Measurements from ENCODE around the gene MRLN.

MRLN gene

DNA sequence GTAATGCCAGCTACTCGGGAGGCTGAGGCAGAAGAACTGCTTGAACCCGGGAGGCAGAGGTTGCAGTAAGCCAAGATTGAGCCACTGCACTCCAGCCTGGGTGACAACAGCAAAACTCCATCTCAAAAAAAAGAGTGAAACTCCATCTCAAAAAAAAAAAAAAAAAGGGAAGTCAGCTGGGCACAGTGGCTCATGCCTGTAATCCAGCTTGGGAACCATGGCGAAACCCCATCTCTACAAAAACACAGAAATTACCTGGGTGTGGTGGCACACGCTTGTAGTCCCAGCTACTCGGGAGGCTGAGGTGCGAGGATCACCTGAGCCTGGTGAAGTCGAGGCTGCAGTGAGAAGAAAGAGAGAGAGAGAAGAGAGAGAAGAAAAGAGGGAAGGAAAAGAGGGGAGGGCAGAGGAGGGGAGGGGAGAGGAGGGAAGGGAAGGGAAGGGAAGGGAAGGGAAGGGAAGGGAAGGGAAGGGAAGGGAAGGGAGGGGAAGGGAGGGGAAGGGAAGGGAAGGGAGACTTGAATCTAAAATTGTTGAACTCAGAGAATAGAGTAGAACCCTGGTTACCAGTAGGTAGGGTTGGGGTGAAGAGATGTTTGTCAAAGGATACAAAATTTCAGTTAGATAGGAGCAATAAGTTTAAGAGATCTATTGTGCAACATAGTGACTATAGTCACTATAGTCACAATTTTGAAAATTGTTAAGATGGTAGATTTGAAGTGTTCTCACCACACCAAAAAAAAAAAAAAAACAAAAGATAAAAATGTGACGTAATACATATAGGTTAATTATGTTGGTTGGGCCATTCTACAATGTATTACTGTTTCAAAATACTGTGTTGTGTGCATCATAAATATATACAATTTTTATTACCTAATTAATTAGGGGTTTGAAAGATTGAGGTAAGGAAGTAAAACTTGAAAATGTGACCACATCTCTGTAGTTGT lies 46.1 kb downstream of the MRLN start:
- no peak for DNase-seq
- Mint-ChIP-seq H3K9me3 (peaks cover 0 to 3% of the 10 kb centered on the region in 2 donors), H3K27me3 (peaks cover 25 to 30% of the 10 kb centered on the region in 2 donors), H3K4me3 (no peak overlapping the region), H3K27ac (no peak overlapping the region), H3K4me1 (peaks cover 0 to 18% of the 10 kb centered on the region in 2 donors), H3K36me3 (peaks cover 4 to 10% of the 10 kb centered on the region in 2 donors)
- ATAC-seq (replicated peaks) = no peak

DNA sequence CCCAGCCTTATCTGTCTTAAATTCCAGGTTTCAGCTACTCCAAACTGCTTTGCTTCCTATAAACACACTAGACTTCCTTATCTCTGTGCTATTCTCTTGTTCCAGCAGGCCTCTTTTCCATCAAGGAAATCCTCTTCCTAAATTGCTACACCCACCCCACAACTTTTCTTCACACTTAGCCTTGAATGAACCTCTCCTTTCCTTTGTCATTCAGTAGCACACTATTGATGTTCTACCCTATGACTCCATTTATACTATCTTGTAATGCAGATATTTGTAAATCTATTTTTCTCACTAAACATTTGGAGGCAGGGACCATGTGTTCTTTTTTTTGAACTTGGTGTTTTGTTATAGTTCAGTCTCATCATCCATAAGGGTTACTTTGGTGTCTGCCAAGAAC lies 47.3 kb downstream of the MRLN start:
- ATAC-seq (replicated peaks) (no peak), DNase-seq (no peak)
- H3K27me3 Mint-ChIP-seq = peaks cover 25 to 33% of the 10 kb centered on the region in 2 donors

DNA sequence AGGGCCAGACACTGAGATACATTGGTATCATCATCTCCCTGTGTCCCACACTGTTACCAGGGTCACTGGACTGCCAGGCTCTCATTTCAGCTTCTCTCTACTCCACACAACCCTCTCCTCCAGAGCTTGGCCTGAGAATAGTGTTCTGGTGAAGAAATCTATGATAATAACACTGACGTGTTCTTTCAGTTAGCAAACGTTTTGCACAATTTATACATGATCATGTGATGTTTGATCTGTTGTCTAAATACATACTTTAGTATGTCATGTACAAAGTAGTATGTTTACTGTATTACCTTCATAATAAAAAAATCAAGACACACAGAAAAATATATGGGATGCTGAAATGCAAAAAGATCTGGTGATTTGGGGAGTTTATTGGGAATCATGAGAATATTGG lies 48.6 kb downstream of the MRLN start:
- DNase-seq (no peak), ATAC-seq (replicated peaks) (no peak)
- Mint-ChIP-seq H3K9me3 (peaks cover 0 to 3% of the 10 kb centered on the region in 2 donors), H3K4me3 (no peak overlapping the region), H3K4me1 (peaks cover 2 to 12% of the 10 kb centered on the region in 2 donors), H3K36me3 (peaks cover 4 to 13% of the 10 kb centered on the region in 2 donors), H3K27ac (no peak overlapping the region), H3K27me3 (peaks cover 25 to 37% of the 10 kb centered on the region in 2 donors)

More for the DNA sequence above, 47.3 kb downstream of the MRLN start:
- H3K4me1 Mint-ChIP-seq = peaks cover 2 to 18% of the 10 kb centered on the region in 2 donors
- peaks cover 0 to 3% of the 10 kb centered on the region in 2 donors for H3K9me3 Mint-ChIP-seq
- H3K27ac Mint-ChIP-seq = no peak overlapping the region
- no peak overlapping the region for H3K4me3 Mint-ChIP-seq
- H3K36me3 Mint-ChIP-seq = peaks cover 4 to 13% of the 10 kb centered on the region in 2 donors

- peaks cover 0 to 2% of the 10 kb centered on the region in 2 donors for H3K4me1 Mint-ChIP-seq
- H3K27me3 Mint-ChIP-seq = peaks cover 18 to 25% of the 10 kb centered on the region in 2 donors
- peaks cover 4 to 17% of the 10 kb centered on the region in 2 donors for H3K36me3 Mint-ChIP-seq
- H3K9me3 Mint-ChIP-seq = peaks cover 0 to 3% of the 10 kb centered on the region in 2 donors
- H3K4me3 Mint-ChIP-seq = no peak overlapping the region
- ATAC-seq (replicated peaks) = no peak
- H3K27ac Mint-ChIP-seq = no peak overlapping the region
- no peak for DNase-seq
Observed at GRCh38 chr10:59702347-59702746, 50.9 kb downstream of the MRLN start.

DNA sequence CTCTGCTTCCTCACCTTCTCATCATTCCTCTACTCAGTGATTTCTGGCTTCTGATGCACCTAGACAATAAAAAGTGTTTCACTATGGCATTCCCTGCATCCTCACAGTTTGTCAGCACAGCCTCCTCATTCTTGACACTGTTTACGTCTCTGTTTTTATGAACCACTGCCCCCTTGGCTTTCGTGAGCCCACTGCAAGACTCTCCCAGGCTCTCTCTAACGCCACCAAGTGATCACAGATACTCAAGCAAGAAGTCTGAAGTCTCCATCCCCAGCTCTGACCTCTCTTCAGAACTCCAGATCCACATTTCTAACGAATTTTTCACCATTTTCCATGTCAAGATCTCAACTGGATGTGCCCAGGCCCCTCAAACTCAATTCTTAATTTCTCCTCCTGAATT lies 52.5 kb downstream of the MRLN start:
- H3K27me3 Mint-ChIP-seq = peaks cover 4 to 9% of the 10 kb centered on the region in 2 donors
- DNase-seq (no peak), ATAC-seq (replicated peaks) (no peak)
- peaks cover 0 to 2% of the 10 kb centered on the region in 2 donors for H3K4me1 Mint-ChIP-seq
- H3K9me3 Mint-ChIP-seq = no peaks in the 10 kb centered on the region
- H3K27ac Mint-ChIP-seq = no peak overlapping the region
- no peak overlapping the region for H3K4me3 Mint-ChIP-seq
- peaks cover 2 to 12% of the 10 kb centered on the region in 2 donors for H3K36me3 Mint-ChIP-seq

- peaks cover 0 to 2% of the 10 kb centered on the region in 2 donors for H3K4me1 Mint-ChIP-seq
- peaks cover 0 to 7% of the 10 kb centered on the region in 2 donors for H3K36me3 Mint-ChIP-seq
- ATAC-seq (replicated peaks) (no peak), DNase-seq (no peak)
- H3K4me3 Mint-ChIP-seq = no peak overlapping the region
- no peak overlapping the region for H3K27ac Mint-ChIP-seq
- H3K9me3 Mint-ChIP-seq = no peaks in the 10 kb centered on the region
- peaks cover 0 to 8% of the 10 kb centered on the region in 2 donors for H3K27me3 Mint-ChIP-seq
Observed at GRCh38 chr10:59698326-59698725, 54.9 kb downstream of the MRLN start.

GRCh38 chr10:59695637-59696036 lies 57.6 kb downstream of the MRLN start:
- H3K36me3 Mint-ChIP-seq = peaks cover 0 to 4% of the 10 kb centered on the region in 2 donors
- peaks cover 0 to 1% of the 10 kb centered on the region in 2 donors for H3K27me3 Mint-ChIP-seq
- ATAC-seq (replicated peaks) = no peak
- H3K9me3 Mint-ChIP-seq = no peaks in the 10 kb centered on the region
- no peak overlapping the region for H3K27ac Mint-ChIP-seq
- no peak overlapping the region for H3K4me3 Mint-ChIP-seq
- DNase-seq = no peak
- H3K4me1 Mint-ChIP-seq = no peaks in the 10 kb centered on the region

GRCh38 chr10:59694936-59695335 lies 58.3 kb downstream of the MRLN start:
- peaks cover 0 to 4% of the 10 kb centered on the region in 2 donors for H3K36me3 Mint-ChIP-seq
- H3K27me3 Mint-ChIP-seq = no peaks in the 10 kb centered on the region
- no peak overlapping the region for H3K4me3 Mint-ChIP-seq
- no peaks in the 10 kb centered on the region for H3K9me3 Mint-ChIP-seq
- no peaks in the 10 kb centered on the region for H3K4me1 Mint-ChIP-seq
- H3K27ac Mint-ChIP-seq = no peak overlapping the region
- ATAC-seq (replicated peaks) (no peak), DNase-seq (no peak)

GRCh38 chr10:59692113-59692512 lies 61.1 kb downstream of the MRLN start:
- no peaks in the 10 kb centered on the region for H3K36me3 Mint-ChIP-seq
- H3K9me3 Mint-ChIP-seq = no peaks in the 10 kb centered on the region
- no peak overlapping the region for H3K27ac Mint-ChIP-seq
- H3K4me1 Mint-ChIP-seq = peaks cover 5 to 10% of the 10 kb centered on the region in 2 donors
- DNase-seq (no peak), ATAC-seq (replicated peaks) (no peak)
- H3K27me3 Mint-ChIP-seq = no peaks in the 10 kb centered on the region
- no peak overlapping the region for H3K4me3 Mint-ChIP-seq

DNA sequence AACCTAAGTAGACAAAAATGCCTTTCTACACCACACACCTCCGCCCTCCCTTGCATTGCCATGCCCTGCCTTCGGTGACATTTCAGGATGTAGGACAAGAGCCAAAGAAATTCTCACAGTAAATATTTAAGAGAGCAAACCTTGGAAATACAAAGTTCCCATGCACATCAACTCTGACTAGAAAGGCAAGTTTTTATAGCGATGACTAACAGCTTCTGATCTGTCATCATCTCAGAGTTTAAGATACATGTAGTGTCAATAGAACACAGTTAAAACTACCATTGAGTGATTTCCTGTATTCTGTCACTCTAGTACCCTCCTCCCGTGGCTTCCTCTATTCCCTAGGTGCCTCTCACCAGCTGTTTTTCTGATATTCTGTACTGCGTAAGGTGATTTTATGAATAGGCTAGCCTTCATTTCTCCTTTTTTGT lies 64.3 kb downstream of the MRLN start:
- H3K27ac Mint-ChIP-seq = no peak overlapping the region
- H3K27me3 Mint-ChIP-seq = no peaks in the 10 kb centered on the region
- H3K9me3 Mint-ChIP-seq = no peaks in the 10 kb centered on the region
- no peak overlapping the region for H3K4me3 Mint-ChIP-seq
- H3K36me3 Mint-ChIP-seq = no peaks in the 10 kb centered on the region
- peaks cover 5 to 10% of the 10 kb centered on the region in 2 donors for H3K4me1 Mint-ChIP-seq
- DNase-seq (no peak), ATAC-seq (replicated peaks) (peak; percentile 99)

- Mint-ChIP-seq H3K4me1 (peaks cover 5 to 10% of the 10 kb centered on the region in 2 donors), H3K27ac (no peak overlapping the region), H3K9me3 (no peaks in the 10 kb centered on the region), H3K4me3 (no peak overlapping the region), H3K36me3 (no peaks in the 10 kb centered on the region), H3K27me3 (no peaks in the 10 kb centered on the region)
- ATAC-seq (replicated peaks) (no peak), DNase-seq (no peak)
Observed at GRCh38 chr10:59687657-59688056, 65.6 kb downstream of the MRLN start.
